Panc1 (cell line): ENCODE results near the gene PRKCB. TPM values are rescaled to one million over a fixed set of nuclear protein-coding genes. Genes with fewer than 3 reads are reported as not detected.

Source experiments
- ATAC-seq: fragments of 200-7000 bp; cut with Tn5 transposase; 2 replicates; pipeline ENCODE4 v1.9.1; 2020; ENCODE audit warnings: mild to moderate bottlenecking, moderate library complexity
- BruUV-seq: library from RNA; stranded (reverse); fragments of 400-500 nt; replicated peaks from 2 replicates; lab custom pipeline; 2021; lab: Mats Ljungman, UMichigan
- CTCF ChIA-PET: fragments of 300-600 bp; sonication (Branson Sonifier 250); formaldehyde crosslinking; loops from one replicate; lab custom pipeline; 2022; ENCODE audit warnings: antibody characterized with exemption; lab: Charles Lee
- POLR2A ChIA-PET: fragments of 300-600 bp; sonication (Branson Sonifier 250); formaldehyde crosslinking; loops from one replicate; lab custom pipeline; 2022; ENCODE audit warnings: antibody characterized with exemption; lab: Charles Lee
- DNase-seq: peaks from one replicate; pipeline ENCODE4 v3.0.0-alpha.2; 2010; ENCODE audit warnings: low read depth, low spot score
- H3K27ac ChIP-seq: 2 replicates; pipeline ENCODE4 v1.5.1; 2011; ENCODE audit warnings: mild to moderate bottlenecking, low read length, inconsistent platforms
- H3K27me3 ChIP-seq: fragments of 200-500 bp; sonication (Bioruptor generic); 2 replicates; pipeline ENCODE4 v1.6.0; 2014; ENCODE audit warnings: low read length, inconsistent platforms; ENCODE audit not compliant: control insufficient read depth, insufficient read depth
- H3K36me3 ChIP-seq: fragments of 200-500 bp; sonication (Bioruptor generic); 2 replicates; pipeline ENCODE4 v1.5.1; 2014; ENCODE audit warnings: inconsistent platforms, mild to moderate bottlenecking, low read length, moderate library complexity; ENCODE audit not compliant: control insufficient read depth, insufficient read depth
- H3K4me1 ChIP-seq: 2 replicates; pipeline ENCODE4 v1.5.1; 2011; ENCODE audit warnings: inconsistent platforms, mild to moderate bottlenecking, low read length, moderate library complexity; ENCODE audit not compliant: control insufficient read depth, insufficient read depth
- H3K4me3 ChIP-seq, 2 experiments: 2 replicates each; pipeline ENCODE4 v1.5.1; 2011 to 2012; ENCODE audit warnings: low read depth in 2 of 2, low read length in 2 of 2, mild to moderate bottlenecking in 2 of 2, inconsistent platforms in 1 of 2, moderate library complexity in 1 of 2
- H3K9me3 ChIP-seq: fragments of 200-500 bp; sonication (Bioruptor generic); 2 replicates; pipeline ENCODE4 v1.5.1; 2014; ENCODE audit warnings: low read depth, mild to moderate bottlenecking, inconsistent platforms, low read length, moderate library complexity; ENCODE audit not compliant: control insufficient read depth, insufficient read depth
- CTCF ChIP-seq: fragments of 450-650 bp; IDR thresholded peaks from 2 replicates; pipeline ENCODE4 v1.5.1; 2017; ENCODE audit warnings: mild to moderate bottlenecking
- POLR2AphosphoS5 ChIP-seq: IDR thresholded peaks from 2 replicates; pipeline ENCODE4 v1.6.1; 2012; ENCODE audit warnings: mild to moderate bottlenecking, low read depth, low read length, moderate library complexity
- REST ChIP-seq, 2 experiments: IDR thresholded peaks; 2 replicates each; pipeline ENCODE4 v1.6.1; 2011 to 2012; ENCODE audit warnings: low read depth in 2 of 2, control low read depth in 1 of 2, low read length in 1 of 2, mild to moderate bottlenecking in 1 of 2, moderate library complexity in 1 of 2; ENCODE audit not compliant: insufficient read depth in 1 of 2
- SIN3A ChIP-seq: IDR thresholded peaks from 2 replicates; pipeline ENCODE4 v1.6.1; 2012; ENCODE audit warnings: low read depth, mild to moderate bottlenecking, low read length, moderate library complexity, borderline replicate concordance; ENCODE audit not compliant: insufficient read depth
- TCF7L2 ChIP-seq: IDR thresholded peaks from 2 replicates; pipeline ENCODE4 v1.6.1; 2011; ENCODE audit warnings: mild to moderate bottlenecking, low read depth, low read length, inconsistent platforms
- in situ Hi-C: cut with HindIII; loops from 2 replicates; pipeline ENCODE4 v1.10.0; 2016; ENCODE audit warnings: low sequenced_read_pairs, low pct_unique_long_range_greater_than_20kb
- intact Hi-C: fragments of 100-400 bp; cut with micrococcal nuclease; formaldehyde crosslinking; loops from one replicate; pipeline ENCODE4 v1.10.0; 2022; ENCODE audit not compliant: unreplicated experiment
- total RNA-seq: library from RNA; stranded (reverse); gene quantifications from one replicate; pipeline ENCODE4 v1.2.1, GENCODE V29; 2021; ENCODE audit not compliant: unreplicated experiment

The PRKCB gene
- total RNA-seq, 1 experiment from 2014 or later: 0.41 TPM

- TF ChIP-seq SIN3A: no peak
- no peak for TF ChIP-seq CTCF
- no peaks in the 10 kb centered on the region for H3K27me3 ChIP-seq
- H3K36me3 ChIP-seq: no peaks in the 10 kb centered on the region
- in situ Hi-C loops: no loop called here
- no peak overlapping the region for H3K4me3 ChIP-seq
- ATAC-seq: no peak
- CTCF ChIA-PET: no interaction called here
- H3K9me3 ChIP-seq: no peaks in the 10 kb centered on the region
- POLR2A ChIA-PET: interaction anchor here (0.7 kb wide), 1 partner anchor 16 kb away, joined by 4 read pairs; no protein-coding TSS in a partner anchor
- no TSS peak for BruUV-seq
- intact Hi-C loops: no loop called here
- DNase-seq: no peak
- no peaks in the 10 kb centered on the region for H3K4me1 ChIP-seq
- no peak overlapping the region for H3K27ac ChIP-seq
Measured at GRCh38 chr16:23869052-23869451, 33.3 kb downstream of the PRKCB start.

GRCh38 chr16:23871924-23872323, 36.1 kb downstream of the PRKCB start:
- Histone ChIP-seq H3K27ac (no peak overlapping the region), H3K4me3 (no peak overlapping the region), H3K4me1 (no peaks in the 10 kb centered on the region), H3K36me3 (no peaks in the 10 kb centered on the region), H3K27me3 (no peaks in the 10 kb centered on the region), H3K9me3 (no peaks in the 10 kb centered on the region)
- TF ChIP-seq CTCF (no peak), SIN3A (no peak), TCF7L2 (no peak), REST (IDR thresholded peaks at IDR 0.05; ENCODE audit: insufficient read depth in 1 of 2, low read depth in 2 of 2, low read length in 1 of 2) (no peak), POLR2AphosphoS5 (no peak)
- no TSS peak for BruUV-seq
- ChIA-PET CTCF (no interaction called here), POLR2A (no interaction called here)
- no peak for DNase-seq
- intact Hi-C loops (no loop called here), in situ Hi-C loops (no loop called here)
- ATAC-seq: no peak
